HG02571 (cell line): Measurements from ENCODE around the gene CARM1.
"Not testable (repeated sequence)": the region's sequence is repeated elsewhere in the genome, so short reads cannot be mapped to it uniquely, and the experiment has no call there.

Source experiments
- ATAC-seq: cut with Tn5 transposase; IDR thresholded peaks from one replicate; pipeline ENCODE4 v1.9.1; 2021; ENCODE audit warnings: mild to moderate bottlenecking, moderate library complexity; ENCODE audit not compliant: unreplicated experiment

CARM1 gene

GRCh38 chr19:10870955-10871603 is at the start of gene CARM1:
TSS of gene CARM1 (plus strand) at chr19:10871553. CDS start at chr19:10871703, 150 bp downstream.
- ATAC-seq = peak; percentile 72

GRCh38 chr19:10823690-10824089 is 47.7 kb upstream of the CARM1 start:
- no peak for ATAC-seq

GRCh38 chr19:10826231-10826630 is 45.1 kb upstream of the CARM1 start:
- ATAC-seq = no peak

GRCh38 chr19:10826846-10827245 is 44.5 kb upstream of the CARM1 start:
- no peak for ATAC-seq

GRCh38 chr19:10828981-10829821 is 42.2 kb upstream of the CARM1 start:
- ATAC-seq = no peak

GRCh38 chr19:10829967-10830366 is 41.4 kb upstream of the CARM1 start:
- no peak for ATAC-seq

- no peak for ATAC-seq
These were observed 41.0 kb upstream of the CARM1 start for GRCh38 chr19:10830370-10830769.

- no peak for ATAC-seq
These were observed 40.2 kb upstream of the CARM1 start for GRCh38 chr19:10830931-10831779.

- no peak for ATAC-seq
These were observed 39.1 kb upstream of the CARM1 start for GRCh38 chr19:10831987-10832938.

- ATAC-seq = no peak
These were observed 38.4 kb upstream of the CARM1 start for GRCh38 chr19:10832939-10833296.

- no peak for ATAC-seq
These were observed 36.1 kb upstream of the CARM1 start for GRCh38 chr19:10835089-10835753.

- ATAC-seq = peak; percentile 78
These were observed 35.4 kb upstream of the CARM1 start, which contains the start of gene TMED1 for GRCh38 chr19:10835754-10836478. TSS of gene TMED1 (minus strand) at chr19:10836212. CDS start at chr19:10836191, 21 bp downstream.

- no peak for ATAC-seq
These were observed 34.6 kb upstream of the CARM1 start for GRCh38 chr19:10836479-10837330.

GRCh38 chr19:10837649-10838048 is 33.7 kb upstream of the CARM1 start:
- ATAC-seq = not testable (repeated sequence)

- ATAC-seq = no peak
These were observed 33.0 kb upstream of the CARM1 start for GRCh38 chr19:10838377-10838776.

GRCh38 chr19:10839114-10840050 is 32.0 kb upstream of the CARM1 start:
- ATAC-seq = no peak

GRCh38 chr19:10842788-10843187 is 28.6 kb upstream of the CARM1 start:
- no peak for ATAC-seq
